ENCODE results near the gene CFAP410. TPM values are rescaled to one million over a fixed set of nuclear protein-coding genes. Genes with fewer than 3 reads are reported as not detected.
"Not testable (repeated sequence)": the region's sequence is repeated elsewhere in the genome, so short reads cannot be mapped to it uniquely, and the experiment has no call there.

Gene CFAP410
- total RNA-seq, 2 donors from 2014 or later = 33.1 to 35.7 TPM

DNA sequence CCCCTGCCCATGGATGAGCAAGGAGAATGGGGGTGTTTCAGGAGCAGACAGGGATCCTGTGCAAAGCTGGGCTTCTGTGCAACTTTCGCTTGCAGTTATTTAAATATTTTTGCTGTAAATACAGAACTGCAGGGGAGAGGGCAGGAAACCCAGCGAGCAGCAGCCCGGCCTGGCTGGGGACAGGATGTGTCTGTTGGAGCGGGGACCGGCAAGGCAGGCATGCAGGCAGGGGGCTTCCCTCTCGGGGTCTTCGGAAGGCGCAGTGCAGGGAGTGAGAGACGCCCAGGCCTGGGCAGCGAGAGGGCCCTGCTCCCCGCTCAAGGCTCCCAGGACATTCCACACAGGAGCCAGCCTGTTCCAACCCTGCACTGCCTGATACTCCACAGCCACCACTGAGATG, 55.2 kb downstream of the CFAP410 start:
- Histone ChIP-seq H3K4me1 (ENCODE audit: control insufficient read depth, insufficient read depth, low read length) (peaks cover 24% of the 10 kb centered on the region), H3K36me3 (ENCODE audit: control insufficient read depth, insufficient read depth, low read length) (no peaks in the 10 kb centered on the region), H3K27me3 (ENCODE audit: control insufficient read depth, insufficient read depth, low read length, poor library complexity, severe bottlenecking) (no peaks in the 10 kb centered on the region), H3K9me3 (ENCODE audit: control insufficient read depth, low read length) (no peaks in the 10 kb centered on the region), H3K4me3 (ENCODE audit: low read length) (no peak overlapping the region), H3K27ac (ENCODE audit: low read depth, low read length) (no peak overlapping the region), H3K9ac (ENCODE audit: extremely low read depth, low read length, poor library complexity, severe bottlenecking) (peak overlapping the region; percentile 47)
- 70 to 74% methylated on average over 6 to 11 of the region's 11 CpGs for WGBS, 2 experiments (ENCODE audit: insufficient coverage in 1 of 2, insufficient read length in 1 of 2)
- H3K4me1 Mint-ChIP-seq = peaks cover 27% of the 10 kb centered on the region
- peaks cover 4% of the 10 kb centered on the region for H3K27me3 Mint-ChIP-seq (ENCODE audit: insufficient read depth)
- no peaks in the 10 kb centered on the region for H3K36me3 Mint-ChIP-seq (ENCODE audit: low read depth)
- peak overlapping the region; percentile 91 for H3K27ac Mint-ChIP-seq
- H3K4me3 Mint-ChIP-seq = no peak overlapping the region
- DNase-seq = no peak
- H3K9me3 Mint-ChIP-seq = no peaks in the 10 kb centered on the region
- TF ChIP-seq, protein P1, sequence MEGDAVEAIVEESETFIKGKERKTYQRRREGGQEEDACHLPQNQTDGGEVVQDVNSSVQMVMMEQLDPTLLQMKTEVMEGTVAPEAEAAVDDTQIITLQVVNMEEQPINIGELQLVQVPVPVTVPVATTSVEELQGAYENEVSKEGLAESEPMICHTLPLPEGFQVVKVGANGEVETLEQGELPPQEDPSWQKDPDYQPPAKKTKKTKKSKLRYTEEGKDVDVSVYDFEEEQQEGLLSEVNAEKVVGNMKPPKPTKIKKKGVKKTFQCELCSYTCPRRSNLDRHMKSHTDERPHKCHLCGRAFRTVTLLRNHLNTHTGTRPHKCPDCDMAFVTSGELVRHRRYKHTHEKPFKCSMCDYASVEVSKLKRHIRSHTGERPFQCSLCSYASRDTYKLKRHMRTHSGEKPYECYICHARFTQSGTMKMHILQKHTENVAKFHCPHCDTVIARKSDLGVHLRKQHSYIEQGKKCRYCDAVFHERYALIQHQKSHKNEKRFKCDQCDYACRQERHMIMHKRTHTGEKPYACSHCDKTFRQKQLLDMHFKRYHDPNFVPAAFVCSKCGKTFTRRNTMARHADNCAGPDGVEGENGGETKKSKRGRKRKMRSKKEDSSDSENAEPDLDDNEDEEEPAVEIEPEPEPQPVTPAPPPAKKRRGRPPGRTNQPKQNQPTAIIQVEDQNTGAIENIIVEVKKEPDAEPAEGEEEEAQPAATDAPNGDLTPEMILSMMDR (conservative IDR thresholded peaks at IDR 0.05) = no peak

DNA sequence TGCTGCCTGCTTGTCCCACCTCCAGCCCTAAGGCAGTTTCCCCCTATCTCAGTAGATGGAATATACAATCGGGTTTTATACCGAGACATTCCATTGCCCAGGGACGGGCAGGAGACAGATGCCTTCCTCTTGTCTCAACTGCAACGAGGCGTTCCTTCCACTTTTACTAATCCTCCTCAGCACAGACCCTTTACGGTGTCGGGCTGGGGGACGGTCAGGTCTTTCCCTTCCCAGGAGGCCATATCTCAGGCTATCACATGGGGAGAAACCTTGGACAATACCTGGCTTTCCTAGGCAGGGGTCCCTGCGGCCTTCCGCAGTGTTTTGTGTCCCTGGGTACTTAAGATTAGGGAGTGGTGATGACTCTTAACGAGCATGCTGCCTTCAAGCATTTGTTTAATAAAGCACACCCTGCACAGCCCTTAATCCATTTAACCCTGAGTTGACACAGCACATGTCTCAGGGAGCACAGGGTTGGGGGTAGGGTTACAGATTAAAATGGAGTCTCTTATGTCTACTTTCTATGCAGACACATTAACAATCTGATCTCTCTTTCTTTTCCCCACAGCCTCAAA, 55.9 kb downstream of the CFAP410 start:
- H3K4me3 Mint-ChIP-seq; H3K9me3 ChIP-seq (ENCODE audit: control insufficient read depth, low read length); H3K36me3 ChIP-seq (ENCODE audit: control insufficient read depth, insufficient read depth, low read length); H3K27ac ChIP-seq (ENCODE audit: low read depth, low read length); H3K27me3 ChIP-seq (ENCODE audit: control insufficient read depth, insufficient read depth, low read length, poor library complexity, severe bottlenecking); H3K27me3 Mint-ChIP-seq (ENCODE audit: insufficient read depth); H3K9me3 Mint-ChIP-seq; DNase-seq; H3K4me3 ChIP-seq (ENCODE audit: low read length); H3K36me3 Mint-ChIP-seq (ENCODE audit: low read depth): not testable (repeated sequence)
- H3K4me1 ChIP-seq (ENCODE audit: control insufficient read depth, insufficient read depth, low read length) = peaks cover 24% of the 10 kb centered on the region
- Mint-ChIP-seq H3K27ac (peak overlapping the region; percentile 91), H3K4me1 (peaks cover 27% of the 10 kb centered on the region)
- H3K9ac ChIP-seq (ENCODE audit: extremely low read depth, low read length, poor library complexity, severe bottlenecking) = peak overlapping the region; percentile 47
- 7% methylated on average over 8 of the region's 11 CpGs; no CpG with 5 or more reads in 1 of the 2 experiments for WGBS, 2 experiments (ENCODE audit: insufficient coverage in 1 of 2, insufficient read length in 1 of 2)

DNA sequence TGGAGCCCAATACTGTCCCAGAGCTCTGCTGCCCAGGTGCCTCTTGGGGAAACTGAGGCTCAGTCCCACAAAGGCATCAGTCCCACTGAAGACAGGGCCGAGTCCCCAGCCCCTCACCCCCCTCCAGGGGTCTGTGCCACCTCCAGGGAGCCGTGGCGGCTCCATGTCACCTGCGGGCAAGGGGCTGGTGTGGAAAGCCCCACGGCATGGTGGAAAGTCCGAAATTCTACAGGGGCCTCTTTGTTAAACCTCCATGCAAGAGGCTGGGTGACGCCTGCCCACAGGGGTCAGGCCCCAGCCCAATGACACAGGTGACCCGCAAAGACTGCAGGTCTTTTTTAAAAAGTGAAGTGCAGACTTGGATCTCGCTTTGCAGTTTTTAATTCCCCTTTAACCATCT, 56.8 kb downstream of the CFAP410 start:
- H3K27me3 ChIP-seq (ENCODE audit: control insufficient read depth, insufficient read depth, low read length, poor library complexity, severe bottlenecking) = no peaks in the 10 kb centered on the region
- H3K36me3 ChIP-seq (ENCODE audit: control insufficient read depth, insufficient read depth, low read length) = no peaks in the 10 kb centered on the region
- TF ChIP-seq, protein P1 (conservative IDR thresholded peaks at IDR 0.05) = no peak
- Mint-ChIP-seq H3K4me3 (no peak overlapping the region), H3K9me3 (no peaks in the 10 kb centered on the region), H3K27me3 (ENCODE audit: insufficient read depth) (peaks cover 4% of the 10 kb centered on the region), H3K4me1 (peaks cover 27% of the 10 kb centered on the region), H3K36me3 (ENCODE audit: low read depth) (no peaks in the 10 kb centered on the region), H3K27ac (peak overlapping the region; percentile 91)
- H3K9me3 ChIP-seq (ENCODE audit: control insufficient read depth, low read length) = no peaks in the 10 kb centered on the region
- H3K4me3 ChIP-seq (ENCODE audit: low read length) = no peak overlapping the region
- peak overlapping the region; percentile 47 for H3K9ac ChIP-seq (ENCODE audit: extremely low read depth, low read length, poor library complexity, severe bottlenecking)
- peaks cover 24% of the 10 kb centered on the region for H3K4me1 ChIP-seq (ENCODE audit: control insufficient read depth, insufficient read depth, low read length)
- 93 to 96% methylated on average over 3 to 9 of the region's 9 CpGs for WGBS, 2 experiments (ENCODE audit: insufficient coverage in 1 of 2, insufficient read length in 1 of 2)
- no peak overlapping the region for H3K27ac ChIP-seq (ENCODE audit: low read depth, low read length)
- no peak for DNase-seq

DNA sequence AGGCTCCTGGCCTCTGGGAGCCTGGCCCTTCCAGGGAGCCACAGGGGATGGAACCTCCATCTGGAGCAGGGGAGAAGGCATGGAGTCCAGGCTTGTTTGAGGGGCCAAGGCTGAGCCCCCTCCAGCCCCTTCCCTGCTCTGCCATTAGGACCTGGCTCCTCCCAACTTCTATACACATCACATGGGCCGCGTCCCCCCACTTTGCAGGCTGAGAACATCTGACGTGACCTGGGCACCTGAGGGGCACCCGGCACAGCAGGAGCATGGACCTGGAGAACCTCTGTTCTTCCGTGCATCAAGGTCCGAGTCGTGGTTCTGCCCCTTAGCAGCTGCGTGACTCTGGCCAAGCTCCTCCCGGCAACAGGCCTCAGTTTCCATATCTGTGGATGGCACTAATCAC, 57.4 kb downstream of the CFAP410 start:
- Histone ChIP-seq H3K9me3 (ENCODE audit: control insufficient read depth, low read length) (no peaks in the 10 kb centered on the region), H3K27ac (ENCODE audit: low read depth, low read length) (no peak overlapping the region), H3K36me3 (ENCODE audit: control insufficient read depth, insufficient read depth, low read length) (no peaks in the 10 kb centered on the region), H3K4me3 (ENCODE audit: low read length) (no peak overlapping the region), H3K9ac (ENCODE audit: extremely low read depth, low read length, poor library complexity, severe bottlenecking) (no peak overlapping the region), H3K27me3 (ENCODE audit: control insufficient read depth, insufficient read depth, low read length, poor library complexity, severe bottlenecking) (no peaks in the 10 kb centered on the region), H3K4me1 (ENCODE audit: control insufficient read depth, insufficient read depth, low read length) (peaks cover 21% of the 10 kb centered on the region)
- Mint-ChIP-seq H3K4me1 (peaks cover 27% of the 10 kb centered on the region), H3K4me3 (no peak overlapping the region), H3K9me3 (no peaks in the 10 kb centered on the region), H3K36me3 (ENCODE audit: low read depth) (no peaks in the 10 kb centered on the region), H3K27ac (no peak overlapping the region), H3K27me3 (ENCODE audit: insufficient read depth) (peaks cover 4% of the 10 kb centered on the region)
- DNase-seq = no peak
- TF ChIP-seq, protein P1 (conservative IDR thresholded peaks at IDR 0.05) = no peak
- WGBS, 2 experiments (ENCODE audit: insufficient coverage in 1 of 2, insufficient read length in 1 of 2) = 95% methylated on average over 3 to 9 of the region's 9 CpGs
